Body of pancreas (tissue), 4 donors: ENCODE measurements around the gene CGB2. TPM values are rescaled to one million over a fixed set of nuclear protein-coding genes. Genes with fewer than 3 reads are reported as not detected.
"Not testable (repeated sequence)": the region's sequence is repeated elsewhere in the genome, so short reads cannot be mapped to it uniquely, and the experiment has no call there.

Experiments
- ATAC-seq: fragments of 150-250 bp; one replicate; pipeline ENCODE4 v1.9.1; 2016
- DNase-seq, 4 donors: peaks; one replicate each; pipeline ENCODE4 v3.0.0-alpha.2; 2019
- H3K27ac ChIP-seq, 4 donors: fragments of 200-600 bp; sonication (generic); 1 replicate in 3 of 4; 2 replicates in 1 of 4; pipeline versions ENCODE4 v1.5.1 to v1.6.1; 2016 to 2019; ENCODE audit warnings: mild to moderate bottlenecking in 1 of 4, mixed read lengths in 1 of 4, moderate library complexity in 1 of 4
- H3K27me3 ChIP-seq, 2 donors: fragments of 200-600 bp; sonication (generic); one replicate each; pipeline ENCODE4 v1.6.0; 2016; ENCODE audit warnings: mild to moderate bottlenecking in 1 of 2
- H3K36me3 ChIP-seq, 2 donors: fragments of 200-600 bp; sonication (generic); replicated peaks in 1 of 2; 2 replicates each; pipeline ENCODE4 v1.5.1; 2016; ENCODE audit warnings: low read depth in 2 of 2; ENCODE audit not compliant: insufficient read depth in 1 of 2
- H3K4me1 ChIP-seq: fragments of 200-600 bp; sonication (generic); one replicate; pipeline ENCODE4 v1.6.0; 2016
- H3K4me3 ChIP-seq, 2 donors: fragments of 200-600 bp; sonication (generic); 1 replicate in 1 of 2; 2 replicates in 1 of 2; pipeline ENCODE4 v1.5.1; 2016 to 2019
- H3K9me3 ChIP-seq, 3 donors: fragments of 200-600 bp; sonication (generic); 1 replicate in 2 of 3; 2 replicates in 1 of 3; pipeline ENCODE4 v1.5.1; 2016
- POLR2A ChIP-seq, 3 donors: fragments of 450-650 bp; IDR thresholded peaks; one replicate each; pipeline ENCODE4 v1.6.1; 2016; ENCODE audit warnings: antibody characterized with exemption in 3 of 3, mild to moderate bottlenecking in 2 of 3
- WGBS, 2 donors: methylation state at CpG; one replicate each; pipeline ENCODE4 v1.1.5; 2017; 5-methylcytosine and 5-hydroxymethylcytosine counted together
- intact Hi-C: fragments of 100-400 bp; cut with DNase I; formaldehyde crosslinking; loops from one replicate; pipeline ENCODE4 v1.15.1; 2023
- total RNA-seq, 2 donors: library from RNA; depleted of rRNA; stranded (reverse); fragments of >200 nt; gene quantifications; one replicate each; pipeline ENCODE4 v1.1.0, GENCODE V29; 2016
- TF ChIP-seq, protein P1 (sequence below), 7 experiments: fragments of 450-650 bp in 4 of 7; fragments of 200-600 bp in 3 of 7; sonication (generic) in 3 of 7; IDR thresholded peaks; one replicate each; pipeline ENCODE4 v1.5.1; 2016 to 2019; ENCODE audit warnings: antibody characterized with exemption in 7 of 7

The CGB2 gene
- total RNA-seq, 2 donors from 2014 or later = not detected

- H3K27me3 ChIP-seq, H3K27ac ChIP-seq, H3K4me1 ChIP-seq, H3K36me3 ChIP-seq, DNase-seq, ATAC-seq, H3K4me3 ChIP-seq, intact Hi-C loops, H3K9me3 ChIP-seq: not testable (repeated sequence)
- WGBS, 2 donors = 69% methylated on average over 11 to 24 of the region's 24 CpGs
These were observed 18.8 kb downstream of the CGB2 start for GRCh38 chr19:49050376-49051033.

DNA sequence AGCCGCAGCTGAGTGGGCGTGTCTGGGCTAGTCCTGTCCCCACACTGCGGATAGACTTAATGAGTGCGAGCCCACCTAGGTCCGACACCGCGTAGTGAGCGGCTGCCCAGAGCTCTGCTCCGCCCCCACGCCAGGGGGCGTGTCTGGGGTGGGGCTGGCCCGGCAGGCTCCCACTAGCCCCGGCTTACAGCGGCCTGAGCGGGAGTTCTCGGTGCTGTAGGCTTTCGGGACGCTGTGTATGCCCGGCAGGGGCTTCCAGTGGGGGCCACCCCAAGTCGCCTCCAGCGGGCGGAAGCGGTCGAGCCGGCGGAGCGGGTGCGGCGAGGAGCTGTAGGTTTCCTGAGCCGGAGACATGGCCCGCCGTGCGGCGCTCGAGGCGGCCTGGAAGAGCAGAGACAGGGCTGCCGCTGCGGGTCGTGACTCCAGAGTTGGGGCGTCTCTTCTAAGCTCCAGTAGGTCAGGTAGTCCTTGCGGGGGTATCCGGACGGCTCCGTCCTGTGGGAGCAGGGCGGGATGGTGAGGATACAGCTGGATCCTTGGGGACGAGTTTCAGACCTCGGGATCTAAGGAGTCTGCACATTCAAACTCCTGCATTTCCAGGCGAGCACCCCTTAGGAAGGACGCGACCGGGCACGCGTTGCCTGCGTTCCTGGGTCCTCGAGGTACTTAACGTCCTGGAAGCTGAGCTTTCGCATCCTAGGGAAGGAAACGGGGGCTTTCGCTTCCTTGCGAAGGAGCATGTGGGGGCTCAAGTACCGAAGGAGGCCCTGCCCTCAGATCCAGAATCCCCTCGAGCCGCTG lies 24.6 kb downstream of the CGB2 start:
- Histone ChIP-seq H3K4me3 (peak overlapping the region; percentile 31 to 40), H3K4me1 (peaks cover 25% of the 10 kb centered on the region), H3K36me3 (no peaks in the 10 kb centered on the region), H3K27ac (no peak overlapping the region), H3K9me3 (no peaks in the 10 kb centered on the region), H3K27me3 (peaks cover 3 to 14% of the 10 kb centered on the region in 2 donors)
- intact Hi-C loops = no loop called here
- ATAC-seq (peak; percentile 70), DNase-seq (peak; percentile 47 to 68 (median 53))
- 0 to 1% methylated on average over 4 to 63 of the region's 63 CpGs for WGBS, 2 donors
- no peak for TF ChIP-seq POLR2A (IDR thresholded peaks at IDR 0.05)
- TF ChIP-seq, protein P1, sequence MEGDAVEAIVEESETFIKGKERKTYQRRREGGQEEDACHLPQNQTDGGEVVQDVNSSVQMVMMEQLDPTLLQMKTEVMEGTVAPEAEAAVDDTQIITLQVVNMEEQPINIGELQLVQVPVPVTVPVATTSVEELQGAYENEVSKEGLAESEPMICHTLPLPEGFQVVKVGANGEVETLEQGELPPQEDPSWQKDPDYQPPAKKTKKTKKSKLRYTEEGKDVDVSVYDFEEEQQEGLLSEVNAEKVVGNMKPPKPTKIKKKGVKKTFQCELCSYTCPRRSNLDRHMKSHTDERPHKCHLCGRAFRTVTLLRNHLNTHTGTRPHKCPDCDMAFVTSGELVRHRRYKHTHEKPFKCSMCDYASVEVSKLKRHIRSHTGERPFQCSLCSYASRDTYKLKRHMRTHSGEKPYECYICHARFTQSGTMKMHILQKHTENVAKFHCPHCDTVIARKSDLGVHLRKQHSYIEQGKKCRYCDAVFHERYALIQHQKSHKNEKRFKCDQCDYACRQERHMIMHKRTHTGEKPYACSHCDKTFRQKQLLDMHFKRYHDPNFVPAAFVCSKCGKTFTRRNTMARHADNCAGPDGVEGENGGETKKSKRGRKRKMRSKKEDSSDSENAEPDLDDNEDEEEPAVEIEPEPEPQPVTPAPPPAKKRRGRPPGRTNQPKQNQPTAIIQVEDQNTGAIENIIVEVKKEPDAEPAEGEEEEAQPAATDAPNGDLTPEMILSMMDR (IDR thresholded peaks at IDR 0.05) = peak in 4 of 7 experiments; percentile 23 to 45 (median 32)

DNA sequence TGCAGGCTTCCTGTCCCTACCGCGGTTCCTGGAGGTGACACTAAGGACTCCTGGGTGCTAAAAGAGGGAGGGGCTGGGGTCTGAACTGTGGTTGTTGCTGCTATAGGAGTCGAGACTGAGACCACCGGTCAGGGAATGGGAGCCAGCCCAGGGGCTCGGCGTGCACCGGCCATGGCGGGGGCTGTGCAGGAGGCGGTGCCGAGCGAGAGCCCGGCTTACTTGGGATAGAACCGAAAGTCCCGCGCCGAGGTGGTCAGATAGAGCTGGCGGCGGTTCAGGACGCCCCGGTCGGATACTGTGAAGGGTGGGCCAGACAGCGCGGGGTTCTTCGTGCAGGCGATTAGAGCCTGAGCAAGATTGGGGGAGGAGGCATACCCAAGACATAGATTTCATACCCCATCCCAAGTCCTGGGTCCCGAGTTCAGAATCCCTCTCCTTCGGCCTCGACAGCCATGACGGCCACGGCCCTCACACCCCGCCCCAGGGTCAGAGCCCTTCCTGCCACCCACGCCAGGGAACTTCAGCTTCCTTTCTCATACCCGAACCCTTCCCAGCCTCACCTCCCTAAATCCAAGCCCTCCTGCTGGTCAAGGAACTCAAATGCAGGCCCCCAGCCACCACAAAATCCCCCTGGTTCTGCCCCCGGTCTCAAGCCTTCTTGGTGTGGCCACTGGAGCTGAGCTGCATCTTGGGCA lies 25.4 kb downstream of the CGB2 start:
- H3K27ac ChIP-seq, DNase-seq, intact Hi-C loops, H3K9me3 ChIP-seq, H3K4me3 ChIP-seq, H3K36me3 ChIP-seq: not testable (repeated sequence)
- peaks cover 25% of the 10 kb centered on the region for H3K4me1 ChIP-seq
- WGBS, 2 donors = 8 to 17% methylated on average over 18 to 34 of the region's 34 CpGs
- H3K27me3 ChIP-seq = peaks cover 3 to 14% of the 10 kb centered on the region in 2 donors
- peak; percentile 28 for ATAC-seq

- peaks cover 25% of the 10 kb centered on the region for H3K4me1 ChIP-seq
- WGBS, 2 donors = 3 to 10% methylated on average over 15 to 38 of the region's 38 CpGs
- ATAC-seq = peak; percentile 72
- TF ChIP-seq, protein P1 (IDR thresholded peaks at IDR 0.05) = no peak
- TF ChIP-seq POLR2A (IDR thresholded peaks at IDR 0.05) = no peak
- H3K27ac ChIP-seq = no peak within 1 kb of the TSS
- H3K36me3 ChIP-seq = no peaks in the 10 kb centered on the region
- H3K27me3 ChIP-seq = peaks cover 3 to 14% of the 10 kb centered on the region in 2 donors
- intact Hi-C loops = no loop called here
- H3K4me3 ChIP-seq = no peak within 1 kb of the TSS
- no peaks in the 10 kb centered on the region for H3K9me3 ChIP-seq
- peak; percentile 76 to 85 (median 78) for DNase-seq
These were observed 26.0 kb downstream of the CGB2 start, which contains the start of gene CGB7 for GRCh38 chr19:49057636-49058234. Gene CGB7, minus strand, starts transcription at chr19:49057749. Its CDS starts 2,374 bp downstream, at chr19:49055375.

DNA sequence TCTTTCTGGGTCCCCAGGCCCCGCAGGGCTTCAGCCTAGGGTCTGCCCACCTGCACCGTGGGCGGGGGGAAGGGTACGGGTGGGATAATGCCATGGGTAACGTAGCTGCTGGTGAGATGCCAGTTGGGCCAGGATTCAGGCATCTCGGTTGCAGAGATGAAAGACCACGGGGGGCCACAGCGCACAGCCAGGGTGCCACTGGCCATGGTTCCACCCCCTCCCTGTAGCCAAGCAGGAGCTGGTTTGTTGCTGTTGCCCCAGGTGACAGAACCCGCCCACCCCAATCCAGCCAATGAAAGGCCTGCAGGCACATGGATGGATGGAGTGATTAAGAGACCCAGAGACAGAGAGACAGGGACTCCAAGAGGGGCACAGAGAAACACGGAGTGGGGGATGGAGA lies 26.9 kb downstream of the CGB2 start:
- H3K4me3 ChIP-seq = no peak overlapping the region
- DNase-seq = no peak
- intact Hi-C loops = no loop called here

More for the DNA sequence above, 26.9 kb downstream of the CGB2 start:
- WGBS, 2 donors = 43% methylated on average over 5 to 9 of the region's 10 CpGs
- Histone ChIP-seq H3K4me1 (peaks cover 25% of the 10 kb centered on the region), H3K9me3 (no peaks in the 10 kb centered on the region), H3K27me3 (peaks cover 3 to 14% of the 10 kb centered on the region in 2 donors), H3K27ac (no peak overlapping the region), H3K36me3 (no peaks in the 10 kb centered on the region)
- TF ChIP-seq POLR2A (IDR thresholded peaks at IDR 0.05) = no peak
- TF ChIP-seq, protein P1 (IDR thresholded peaks at IDR 0.05) = no peak
- ATAC-seq = no peak
